ENCODE measurements around the gene MRPL55. TPM values are rescaled to one million over a fixed set of nuclear protein-coding genes. Genes with fewer than 3 reads are reported as not detected.
A peak's percentile ranks its signal among the peaks of the same experiment; 100 is the strongest.

The MRPL55 gene
- total RNA-seq, 2 donors from 2014 or later: 33.0 to 60.7 TPM

DNA sequence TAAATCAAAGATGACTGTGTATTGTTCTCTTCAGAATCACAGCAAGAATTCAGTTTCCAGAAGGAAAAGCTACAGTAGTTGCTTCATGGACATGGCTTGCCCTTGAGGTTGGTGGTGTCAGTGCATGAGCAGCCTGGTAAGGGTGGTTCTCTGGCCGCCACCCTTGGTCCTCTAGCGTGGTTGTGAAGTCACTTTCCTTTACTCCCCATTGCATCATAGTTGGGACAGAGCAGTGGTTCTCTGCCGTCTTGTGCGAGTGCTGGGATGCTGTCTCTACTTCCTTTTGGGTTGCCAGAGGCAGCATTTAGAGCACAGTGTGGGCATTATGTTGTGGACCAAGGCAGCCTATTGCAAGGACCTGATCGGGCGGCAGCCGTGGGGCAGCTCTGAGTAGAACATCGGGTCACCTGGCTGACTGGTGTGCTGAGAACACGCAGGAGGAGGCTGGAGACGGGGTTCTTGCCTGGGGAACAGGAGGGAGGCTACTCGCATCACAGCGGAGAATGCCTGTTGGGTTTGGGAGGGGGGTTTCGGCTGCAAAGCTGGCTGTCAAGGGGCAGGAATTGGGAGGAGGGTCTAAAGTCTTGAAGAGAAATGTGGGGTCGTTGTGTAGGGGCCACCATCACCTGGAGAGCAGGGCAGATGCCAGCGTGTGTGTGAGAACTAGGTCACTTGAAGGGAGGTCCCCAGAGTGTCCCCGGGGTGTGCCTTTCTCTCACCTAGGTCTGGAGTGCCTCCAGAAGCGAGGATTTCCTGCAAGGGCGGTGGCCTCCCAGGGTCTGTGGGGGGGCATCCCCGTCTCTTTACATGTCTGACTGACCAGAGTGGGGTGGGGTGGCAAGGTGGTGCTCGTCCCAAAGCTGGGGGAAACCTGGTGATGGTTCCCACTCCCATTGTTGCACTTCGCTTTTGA lies 20.3 kb downstream of the MRPL55 start:
- TF ChIP-seq, protein P1, sequence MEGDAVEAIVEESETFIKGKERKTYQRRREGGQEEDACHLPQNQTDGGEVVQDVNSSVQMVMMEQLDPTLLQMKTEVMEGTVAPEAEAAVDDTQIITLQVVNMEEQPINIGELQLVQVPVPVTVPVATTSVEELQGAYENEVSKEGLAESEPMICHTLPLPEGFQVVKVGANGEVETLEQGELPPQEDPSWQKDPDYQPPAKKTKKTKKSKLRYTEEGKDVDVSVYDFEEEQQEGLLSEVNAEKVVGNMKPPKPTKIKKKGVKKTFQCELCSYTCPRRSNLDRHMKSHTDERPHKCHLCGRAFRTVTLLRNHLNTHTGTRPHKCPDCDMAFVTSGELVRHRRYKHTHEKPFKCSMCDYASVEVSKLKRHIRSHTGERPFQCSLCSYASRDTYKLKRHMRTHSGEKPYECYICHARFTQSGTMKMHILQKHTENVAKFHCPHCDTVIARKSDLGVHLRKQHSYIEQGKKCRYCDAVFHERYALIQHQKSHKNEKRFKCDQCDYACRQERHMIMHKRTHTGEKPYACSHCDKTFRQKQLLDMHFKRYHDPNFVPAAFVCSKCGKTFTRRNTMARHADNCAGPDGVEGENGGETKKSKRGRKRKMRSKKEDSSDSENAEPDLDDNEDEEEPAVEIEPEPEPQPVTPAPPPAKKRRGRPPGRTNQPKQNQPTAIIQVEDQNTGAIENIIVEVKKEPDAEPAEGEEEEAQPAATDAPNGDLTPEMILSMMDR (IDR thresholded peaks at IDR 0.05): no peak
- Histone ChIP-seq H3K4me3 (no peak overlapping the region), H3K27me3 (no peaks in the 10 kb centered on the region), H3K9me3 (no peaks in the 10 kb centered on the region), H3K27ac (no peak overlapping the region), H3K4me1 (peaks cover 46% of the 10 kb centered on the region), H3K36me3 (no peaks in the 10 kb centered on the region), H3K9ac (ENCODE audit: low read depth in 2 of 2, low read length in 2 of 2) (no peak overlapping the region)
- no peak for DNase-seq
- intact Hi-C loops (cut with DNase I): no loop called here

DNA sequence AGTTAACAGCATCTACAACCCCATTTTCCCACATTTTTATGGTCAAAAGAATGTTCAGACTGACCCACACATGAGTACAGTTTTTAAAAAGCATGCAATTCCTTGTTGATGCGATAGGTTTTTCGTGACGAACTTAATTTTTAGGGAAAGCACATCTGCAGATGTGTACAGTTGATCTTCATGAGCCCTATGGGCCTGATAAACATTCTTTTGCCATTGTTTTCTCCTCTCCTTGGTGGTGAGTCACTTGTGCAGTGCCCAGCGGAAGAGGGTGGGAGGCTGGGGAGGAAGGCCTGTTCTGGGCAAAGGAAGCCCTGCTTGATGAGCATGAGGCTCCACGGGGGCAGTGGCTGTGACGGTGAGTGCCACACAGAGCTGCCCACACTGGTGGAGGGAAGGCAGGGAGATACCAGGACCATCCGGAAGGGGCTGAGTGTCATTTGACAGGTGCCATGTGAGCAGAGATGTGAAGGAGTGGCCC lies 21.3 kb downstream of the MRPL55 start:
- Histone ChIP-seq H3K9me3 (no peaks in the 10 kb centered on the region), H3K27ac (no peak overlapping the region), H3K27me3 (no peaks in the 10 kb centered on the region), H3K9ac (ENCODE audit: low read depth in 2 of 2, low read length in 2 of 2) (peak overlapping the region in 1 of 2 donors; percentile 19), H3K4me1 (peaks cover 46% of the 10 kb centered on the region), H3K36me3 (no peaks in the 10 kb centered on the region), H3K4me3 (no peak overlapping the region)
- no peak for DNase-seq
- intact Hi-C loops (cut with DNase I): no loop called here
- TF ChIP-seq, protein P1 (IDR thresholded peaks at IDR 0.05): no peak

DNA sequence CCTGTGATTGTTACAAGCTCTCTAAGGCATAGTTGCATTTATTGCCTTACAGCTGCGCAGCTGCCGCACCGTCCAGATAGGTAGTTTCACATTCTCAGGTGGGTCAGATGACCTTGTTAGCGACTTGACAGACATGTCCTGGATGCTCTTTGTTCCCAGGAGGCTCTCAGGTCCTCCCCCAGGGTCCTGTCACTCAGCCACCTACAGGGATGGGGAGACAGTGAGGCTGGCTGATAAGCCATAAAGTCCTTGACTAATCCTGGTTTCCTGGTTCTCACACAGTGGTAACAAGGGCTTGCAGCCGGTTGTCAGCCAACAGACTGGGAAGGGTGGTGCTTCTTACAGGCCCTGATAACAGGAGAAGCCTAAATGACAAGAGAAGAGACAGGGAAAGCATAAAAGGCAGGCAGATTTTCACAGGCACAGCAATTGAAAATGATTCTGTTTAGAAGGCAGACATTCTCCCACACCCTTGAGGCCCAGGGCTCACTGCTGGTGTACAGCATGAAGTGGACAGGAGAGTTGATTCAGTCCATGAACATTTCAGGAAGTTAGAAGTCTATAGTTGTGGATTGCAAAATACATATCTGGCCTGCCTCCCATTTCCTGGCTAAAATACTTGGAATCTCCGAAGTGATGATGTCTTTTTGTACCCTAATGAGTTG lies 23.7 kb downstream of the MRPL55 start:
- Histone ChIP-seq H3K4me3 (peak overlapping the region; percentile 92), H3K27ac (peak overlapping the region; percentile 50), H3K36me3 (no peaks in the 10 kb centered on the region), H3K27me3 (no peaks in the 10 kb centered on the region), H3K4me1 (peaks cover 51% of the 10 kb centered on the region), H3K9me3 (no peaks in the 10 kb centered on the region), H3K9ac (ENCODE audit: low read depth in 2 of 2, low read length in 2 of 2) (peak overlapping the region; percentile 39 to 97)
- intact Hi-C loops (cut with DNase I): no loop called here
- TF ChIP-seq, protein P1 (IDR thresholded peaks at IDR 0.05): no peak
- DNase-seq: peak; percentile 68

DNA sequence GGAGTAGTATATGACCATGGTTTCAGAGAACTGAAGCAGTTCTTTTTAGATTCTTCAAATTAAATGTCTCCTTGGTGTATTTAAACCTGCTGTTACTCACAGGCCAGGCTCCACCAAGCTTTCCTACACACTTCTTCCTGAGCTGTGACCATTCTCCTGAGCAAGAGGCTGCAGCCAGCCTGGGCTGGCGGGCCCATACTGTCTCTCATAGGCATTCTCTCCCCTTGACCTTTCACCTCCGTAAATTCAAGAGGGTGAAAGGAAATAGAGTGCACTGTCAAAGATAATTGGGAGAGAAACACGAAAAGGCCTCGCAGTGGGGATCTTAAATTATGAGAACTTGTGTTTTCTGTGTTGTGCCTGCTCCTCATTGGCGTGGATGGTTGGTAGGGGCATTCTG lies 24.3 kb downstream of the MRPL55 start:
- H3K27me3 ChIP-seq: no peaks in the 10 kb centered on the region

DNA sequence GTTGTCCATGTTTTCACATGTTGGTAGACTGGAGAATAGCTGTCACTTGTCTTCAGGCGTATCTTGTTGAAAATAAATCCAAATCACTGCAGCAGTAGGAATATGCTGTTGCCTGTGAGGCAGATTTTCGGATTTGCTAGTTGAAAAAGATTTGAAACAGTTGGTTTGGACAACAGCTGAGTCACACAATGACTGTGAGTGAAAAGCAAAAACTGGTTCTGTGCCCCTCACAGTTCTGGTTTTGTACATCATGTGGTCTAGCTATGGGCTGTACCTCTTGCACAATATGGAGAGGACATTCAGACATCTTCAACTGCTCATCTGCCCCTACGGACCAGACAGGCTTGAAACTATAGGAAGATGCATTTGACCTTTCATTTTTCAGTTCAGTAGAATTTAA lies 24.8 kb downstream of the MRPL55 start:
- no peaks in the 10 kb centered on the region for H3K27me3 ChIP-seq
- peak overlapping the region; percentile 92 for H3K4me3 ChIP-seq
- H3K9ac ChIP-seq (ENCODE audit: low read depth in 2 of 2, low read length in 2 of 2): peak overlapping the region; percentile 97 to 100
- H3K27ac ChIP-seq: peak overlapping the region; percentile 96
- peaks cover 42% of the 10 kb centered on the region for H3K4me1 ChIP-seq
- no peaks in the 10 kb centered on the region for H3K36me3 ChIP-seq
- H3K9me3 ChIP-seq: no peaks in the 10 kb centered on the region
- TF ChIP-seq, protein P1 (IDR thresholded peaks at IDR 0.05): no peak
- intact Hi-C loops (cut with DNase I): no loop called here
- no peak for DNase-seq

More for the DNA sequence above, 24.3 kb downstream of the MRPL55 start:
- no peaks in the 10 kb centered on the region for H3K36me3 ChIP-seq
- peak overlapping the region; percentile 50 for H3K27ac ChIP-seq
- peak overlapping the region in 1 of 2 donors; percentile 97 for H3K9ac ChIP-seq (ENCODE audit: low read depth in 2 of 2, low read length in 2 of 2)
- DNase-seq: no peak
- peaks cover 45% of the 10 kb centered on the region for H3K4me1 ChIP-seq
- intact Hi-C loops (cut with DNase I): no loop called here
- peak overlapping the region; percentile 92 for H3K4me3 ChIP-seq
- H3K9me3 ChIP-seq: no peaks in the 10 kb centered on the region
- TF ChIP-seq, protein P1 (IDR thresholded peaks at IDR 0.05): no peak

All from colonic mucosa (tissue), 4 donors.